HG03060 (cell line): Measurements from ENCODE around the gene RADIL.

Experiments
- ATAC-seq: cut with Tn5 transposase; IDR thresholded peaks from one replicate; pipeline ENCODE4 v1.9.1; 2021; ENCODE audit warnings: low read depth, moderate number of reproducible peaks; ENCODE audit not compliant: unreplicated experiment

Gene RADIL

GRCh38 chr7:4763091-4763793, 120.3 kb downstream of the RADIL start:
- ATAC-seq, result no peak

GRCh38 chr7:4762121-4763055, 121.1 kb downstream of the RADIL start:
- no peak for ATAC-seq

GRCh38 chr7:4760952-4761351, 122.6 kb downstream of the RADIL start:
- no peak for ATAC-seq

GRCh38 chr7:4759211-4759610, 124.3 kb downstream of the RADIL start:
- no peak for ATAC-seq

- ATAC-seq, result no peak
These were observed 124.7 kb downstream of the RADIL start for GRCh38 chr7:4758791-4759190.

- ATAC-seq, result no peak
These were observed 125.4 kb downstream of the RADIL start for GRCh38 chr7:4758111-4758510.

GRCh38 chr7:4755045-4755444, 128.5 kb downstream of the RADIL start:
- no peak for ATAC-seq

GRCh38 chr7:4754433-4755010, 129.0 kb downstream of the RADIL start:
- ATAC-seq, result no peak

- peak; percentile 80 for ATAC-seq
These were observed 129.7 kb downstream of the RADIL start for GRCh38 chr7:4753598-4754432.

GRCh38 chr7:4751398-4751947, 132.0 kb downstream of the RADIL start:
- ATAC-seq, result no peak

- no peak for ATAC-seq
These were observed 133.7 kb downstream of the RADIL start for GRCh38 chr7:4749798-4750197.

GRCh38 chr7:4749363-4749762, 134.2 kb downstream of the RADIL start:
- ATAC-seq, result no peak
